Spleen (tissue), 11 donors: ENCODE results near the gene HOXC13. TPM values are rescaled to one million over a fixed set of nuclear protein-coding genes. Genes with fewer than 3 reads are reported as not detected.
A peak's percentile ranks its signal among the peaks of the same experiment; 100 is the strongest.

Source experiments
- DNase-seq: peaks from one replicate; pipeline ENCODE4 v3.0.0-alpha.2; 2020
- H3K27ac ChIP-seq, 8 donors: fragments of 200-600 bp; sonication (generic) in 7 of 8; 1 replicate in 4 of 8; 2 replicates in 4 of 8; pipeline versions ENCODE4 v1.5.0 to v1.8.0; 2016 to 2021; ENCODE audit warnings: inconsistent platforms in 4 of 8, mild to moderate bottlenecking in 4 of 8, moderate library complexity in 1 of 8
- H3K27me3 ChIP-seq, 7 donors: fragments of 200-600 bp; sonication (generic) in 6 of 7; replicated peaks in 1 of 7; 1 replicate in 4 of 7; 2 replicates in 3 of 7; pipeline versions ENCODE4 v1.5.0 to v1.8.0; 2016 to 2021; ENCODE audit warnings: inconsistent platforms in 3 of 7, mild to moderate bottlenecking in 1 of 7
- H3K36me3 ChIP-seq, 6 donors: fragments of 200-600 bp; sonication (generic) in 5 of 6; 1 replicate in 4 of 6; 2 replicates in 2 of 6; pipeline versions ENCODE4 v1.5.0 to v1.8.0; 2016 to 2021; ENCODE audit warnings: inconsistent platforms in 2 of 6
- H3K4me1 ChIP-seq, 6 donors: fragments of 200-600 bp; sonication (generic) in 5 of 6; 1 replicate in 3 of 6; 2 replicates in 3 of 6; pipeline versions ENCODE4 v1.5.0 to v1.8.0; 2016 to 2021; ENCODE audit warnings: inconsistent platforms in 3 of 6
- H3K4me3 ChIP-seq, 8 donors: fragments of 200-600 bp; sonication (generic) in 7 of 8; 1 replicate in 4 of 8; 2 replicates in 4 of 8; pipeline versions ENCODE4 v1.5.0 to v1.8.0; 2016 to 2021; ENCODE audit warnings: inconsistent platforms in 4 of 8, mild to moderate bottlenecking in 4 of 8, moderate library complexity in 2 of 8
- H3K9me3 ChIP-seq, 8 donors: fragments of 200-600 bp; sonication (generic) in 7 of 8; 1 replicate in 4 of 8; 2 replicates in 4 of 8; pipeline versions ENCODE4 v1.5.0 to v1.8.0; 2016 to 2021; ENCODE audit warnings: inconsistent platforms in 4 of 8
- POLR2A ChIP-seq, 3 donors: fragments of 450-650 bp; IDR thresholded peaks; one replicate each; pipeline ENCODE4 v1.5.1; 2017; ENCODE audit warnings: antibody characterized with exemption in 3 of 3, mild to moderate bottlenecking in 1 of 3
- POLR2AphosphoS5 ChIP-seq, 3 donors: sonication (generic); formaldehyde crosslinking; IDR thresholded peaks; one replicate each; pipeline ENCODE4 v1.5.1; 2017; ENCODE audit warnings: antibody characterized with exemption in 3 of 3
- WGBS, 5 donors: extraction: QIAGEN DNeasy Blood & Tissue Kit in 3 of 5; methylation state at CpG; one replicate each; pipeline versions ENCODE4 v1.1.5 to v1.1.7; 2013 to 2018; 5-methylcytosine and 5-hydroxymethylcytosine counted together
- intact Hi-C: fragments of 100-400 bp; cut with DNase I; formaldehyde crosslinking; loops from one replicate; pipeline ENCODE4 v1.15.0; 2023; ENCODE audit warnings: low total_unique reads
- polyA plus RNA-seq, 3 donors: library from polyadenylated mRNA; stranded (reverse); fragments of 200-250 nt; gene quantifications; one replicate each; pipeline ENCODE4 v1.2.1, GENCODE V29; 2013
- total RNA-seq, 7 donors: library from RNA; depleted of rRNA in 3 of 7; stranded (reverse); fragments of >200 nt in 3 of 7; fragmentation: NEBNext Ultra II Directional in 4 of 7; extraction: Animal tissue kit (Norgen Biotek cat#: 25700) in 4 of 7; gene quantifications; one replicate each; pipeline versions ENCODE4 v1.1.0 to v1.2.1, GENCODE V29; 2016 to 2021
- TF ChIP-seq, protein P1 (sequence below), 11 experiments: fragments of 200-600 bp in 7 of 11; fragments of 450-650 bp in 4 of 11; sonication (generic) in 4 of 11; IDR thresholded peaks in 8 of 11; conservative IDR thresholded peaks in 3 of 11; 1 replicate in 7 of 11; 2 replicates in 4 of 11; pipeline versions ENCODE4 v1.4.0 to v1.8.0; 2016 to 2021; ENCODE audit warnings: antibody characterized with exemption in 11 of 11, inconsistent platforms in 4 of 11, mild to moderate bottlenecking in 1 of 11
- donor health status: healthy with polysubstance abuse.
- donor health status: DM: no; HTN: no; CAD: no; lungs with moderate emphysema.
- donor health status: DM: no; HTN: no; CAD: no.
- donor health status: Bipolar disorder and iron deficiency.
- donor health status: healthy.
- donor health status: DM: no; HTN: no; CAD: no.
- donor health status: DM: yes; HTN: yes; CAD: no.

Gene HOXC13
- total and polyA plus RNA-seq, 10 donors, result not detected

DNA sequence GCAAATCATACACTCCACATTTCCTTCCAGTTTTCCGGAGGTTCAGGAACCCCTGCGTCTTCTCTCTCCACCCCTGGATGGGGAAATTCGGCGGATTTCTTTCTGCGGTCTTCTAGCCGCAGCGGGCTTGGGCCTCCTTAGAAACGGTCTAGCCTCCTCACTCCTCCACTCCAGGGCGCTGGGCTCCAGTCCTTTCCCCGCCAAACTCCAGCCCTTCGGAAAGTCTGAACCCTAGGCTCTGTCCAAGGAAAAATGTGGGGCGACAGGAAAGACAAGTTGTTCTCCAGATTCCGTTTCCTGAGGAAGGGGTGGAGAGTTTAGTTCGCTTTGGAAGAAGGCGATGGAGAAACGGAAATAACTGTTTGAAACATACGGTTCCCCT lies 44.9 kb downstream of the HOXC13 start:
- 2 to 5% (median 4%) methylated on average over 17 of the region's 17 CpGs for WGBS, 5 donors
- peaks cover 12 to 37% (median 23%) of the 10 kb centered on the region in 6 donors for H3K4me1 ChIP-seq
- H3K9me3 ChIP-seq, result peaks cover 0 to 12% (median 0%) of the 10 kb centered on the region in 8 donors
- H3K4me3 ChIP-seq, result no peak overlapping the region
- H3K36me3 ChIP-seq, result no peaks in the 10 kb centered on the region
- no peak overlapping the region for H3K27ac ChIP-seq
- peaks cover 33 to 100% (median 99%) of the 10 kb centered on the region in 7 donors for H3K27me3 ChIP-seq
- intact Hi-C loops, result no loop called here
- TF ChIP-seq POLR2AphosphoS5 (IDR thresholded peaks at IDR 0.05) (no peak), POLR2A (IDR thresholded peaks at IDR 0.05) (no peak)
- TF ChIP-seq, protein P1, sequence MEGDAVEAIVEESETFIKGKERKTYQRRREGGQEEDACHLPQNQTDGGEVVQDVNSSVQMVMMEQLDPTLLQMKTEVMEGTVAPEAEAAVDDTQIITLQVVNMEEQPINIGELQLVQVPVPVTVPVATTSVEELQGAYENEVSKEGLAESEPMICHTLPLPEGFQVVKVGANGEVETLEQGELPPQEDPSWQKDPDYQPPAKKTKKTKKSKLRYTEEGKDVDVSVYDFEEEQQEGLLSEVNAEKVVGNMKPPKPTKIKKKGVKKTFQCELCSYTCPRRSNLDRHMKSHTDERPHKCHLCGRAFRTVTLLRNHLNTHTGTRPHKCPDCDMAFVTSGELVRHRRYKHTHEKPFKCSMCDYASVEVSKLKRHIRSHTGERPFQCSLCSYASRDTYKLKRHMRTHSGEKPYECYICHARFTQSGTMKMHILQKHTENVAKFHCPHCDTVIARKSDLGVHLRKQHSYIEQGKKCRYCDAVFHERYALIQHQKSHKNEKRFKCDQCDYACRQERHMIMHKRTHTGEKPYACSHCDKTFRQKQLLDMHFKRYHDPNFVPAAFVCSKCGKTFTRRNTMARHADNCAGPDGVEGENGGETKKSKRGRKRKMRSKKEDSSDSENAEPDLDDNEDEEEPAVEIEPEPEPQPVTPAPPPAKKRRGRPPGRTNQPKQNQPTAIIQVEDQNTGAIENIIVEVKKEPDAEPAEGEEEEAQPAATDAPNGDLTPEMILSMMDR (IDR thresholded peaks at IDR 0.05 in 8 of 11, conservative IDR thresholded peaks at IDR 0.05 in 3 of 11), result no peak
- no peak for DNase-seq

GRCh38 chr12:53983950-53984572 lies 45.4 kb downstream of the HOXC13 start:
- Histone ChIP-seq H3K4me1 (peaks cover 13 to 40% (median 26%) of the 10 kb centered on the region in 6 donors), H3K27me3 (peaks cover 34 to 100% (median 99%) of the 10 kb centered on the region in 7 donors), H3K36me3 (no peaks in the 10 kb centered on the region), H3K4me3 (peak overlapping the region in 1 of 8 donors; percentile 4), H3K27ac (no peak overlapping the region), H3K9me3 (peaks cover 0 to 12% (median 0%) of the 10 kb centered on the region in 8 donors)
- intact Hi-C loops, result no loop called here
- WGBS, 5 donors, result 3 to 6% (median 5%) methylated on average over 26 to 30 of the region's 30 CpGs
- TF ChIP-seq, protein P1 (IDR thresholded peaks at IDR 0.05 in 8 of 11, conservative IDR thresholded peaks at IDR 0.05 in 3 of 11), result no peak
- no peak for TF ChIP-seq POLR2AphosphoS5 (IDR thresholded peaks at IDR 0.05)
- no peak for TF ChIP-seq POLR2A (IDR thresholded peaks at IDR 0.05)
- no peak for DNase-seq

- intact Hi-C loops, result no loop called here
- Histone ChIP-seq H3K27ac (no peak within 1 kb of the TSS), H3K9me3 (peaks cover 0 to 12% (median 0%) of the 10 kb centered on the region in 8 donors), H3K4me3 (peak within 1 kb of the TSS in 4 of 8 donors; percentile 6 to 53 (median 12)), H3K27me3 (peaks cover 34 to 100% (median 100%) of the 10 kb centered on the region in 7 donors), H3K4me1 (peaks cover 13 to 48% (median 33%) of the 10 kb centered on the region in 6 donors), H3K36me3 (no peaks in the 10 kb centered on the region)
- TF ChIP-seq, protein P1 (IDR thresholded peaks at IDR 0.05 in 8 of 11, conservative IDR thresholded peaks at IDR 0.05 in 3 of 11), result peak in 7 of 11 experiments; percentile 19 to 52 (median 37)
- TF ChIP-seq POLR2AphosphoS5 (IDR thresholded peaks at IDR 0.05), result no peak
- 4 to 8% (median 7%) methylated on average over 49 to 55 of the region's 55 CpGs for WGBS, 5 donors
- DNase-seq, result no peak
Measured at GRCh38 chr12:53984901-53985691, 46.5 kb downstream of the HOXC13 start, which contains the start of gene HOXC10. Gene HOXC10, plus strand, starts transcription at chr12:53985146. Its CDS starts 114 bp downstream, at chr12:53985260.

DNA sequence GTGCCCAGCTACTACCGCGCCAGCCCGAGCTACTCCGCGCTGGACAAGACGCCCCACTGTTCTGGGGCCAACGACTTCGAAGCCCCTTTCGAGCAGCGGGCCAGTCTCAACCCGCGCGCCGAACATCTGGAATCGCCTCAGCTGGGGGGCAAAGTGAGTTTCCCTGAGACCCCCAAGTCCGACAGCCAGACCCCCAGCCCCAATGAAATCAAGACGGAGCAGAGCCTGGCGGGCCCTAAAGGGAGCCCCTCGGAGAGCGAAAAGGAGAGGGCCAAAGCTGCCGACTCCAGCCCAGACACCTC lies 47.0 kb downstream of the HOXC13 start:
- intact Hi-C loops, result no loop called here
- Histone ChIP-seq H3K9me3 (peaks cover 0 to 12% (median 0%) of the 10 kb centered on the region in 8 donors), H3K4me3 (peak overlapping the region in 3 of 8 donors; percentile 9 to 53 (median 16)), H3K4me1 (peaks cover 13 to 48% (median 33%) of the 10 kb centered on the region in 6 donors), H3K27ac (no peak overlapping the region), H3K36me3 (no peaks in the 10 kb centered on the region), H3K27me3 (peaks cover 31 to 100% (median 100%) of the 10 kb centered on the region in 7 donors)
- DNase-seq, result no peak
- TF ChIP-seq POLR2AphosphoS5 (IDR thresholded peaks at IDR 0.05), result no peak
- TF ChIP-seq, protein P1 (IDR thresholded peaks at IDR 0.05 in 8 of 11, conservative IDR thresholded peaks at IDR 0.05 in 3 of 11), result no peak
- TF ChIP-seq POLR2A (IDR thresholded peaks at IDR 0.05), result no peak
- WGBS, 5 donors, result 0 to 12% (median 9%) methylated on average over 2 to 21 of the region's 21 CpGs
